BLaER1 (cell line): ENCODE results near the gene ADAM15.
A peak's percentile ranks its signal among the peaks of the same experiment; 100 is the strongest.

Experiments used
- H3K27ac ChIP-seq: shearing (Covaris generic); formaldehyde crosslinking; 2 replicates; pipeline ENCODE4 v1.8.1; 2022
- H3K27me3 ChIP-seq: shearing (Covaris generic); formaldehyde crosslinking; 2 replicates; pipeline ENCODE4 v1.8.1; 2022
- H3K36me3 ChIP-seq: shearing (Covaris generic); formaldehyde crosslinking; 2 replicates; pipeline ENCODE4 v1.8.1; 2022
- H3K4me1 ChIP-seq: shearing (Covaris generic); formaldehyde crosslinking; 2 replicates; pipeline ENCODE4 v1.8.1; 2022
- H3K4me2 ChIP-seq: shearing (Covaris generic); formaldehyde crosslinking; 2 replicates; pipeline ENCODE4 v1.8.1; 2022
- H3K4me3 ChIP-seq: shearing (Covaris generic); formaldehyde crosslinking; 2 replicates; pipeline ENCODE4 v1.8.1; 2022
- H3K9ac ChIP-seq: shearing (Covaris generic); formaldehyde crosslinking; 2 replicates; pipeline ENCODE4 v1.8.1; 2022
- H3K9me3 ChIP-seq: shearing (Covaris generic); formaldehyde crosslinking; 2 replicates; pipeline ENCODE4 v1.8.1; 2022
- H4K20me1 ChIP-seq: shearing (Covaris generic); formaldehyde crosslinking; 2 replicates; pipeline ENCODE4 v1.8.1; 2022
- Cebpa-rat ChIP-seq: shearing (Covaris generic); IDR thresholded peaks from 2 replicates; pipeline ENCODE4 v1.8.1; 2022

Gene ADAM15

DNA sequence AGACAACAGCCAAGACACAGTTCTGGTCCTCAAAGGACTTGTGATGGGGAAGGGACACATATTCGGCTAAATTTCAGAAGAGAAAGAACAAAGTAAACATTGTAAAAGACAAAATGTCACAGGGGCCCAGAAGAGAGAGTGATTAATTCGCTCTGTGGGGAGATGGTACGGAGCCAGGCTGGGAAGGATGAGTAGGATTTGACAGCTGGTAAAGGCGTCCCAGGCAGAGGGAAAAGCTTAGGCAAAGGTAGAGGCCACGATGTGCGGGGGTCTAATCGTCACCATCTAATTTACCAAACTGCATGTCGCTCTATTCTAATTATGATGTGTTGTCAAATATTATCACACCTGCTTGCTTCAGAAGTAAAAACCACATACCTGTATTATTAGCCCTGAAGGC, 59.3 kb downstream of the ADAM15 start:
- H4K20me1 ChIP-seq, result no peaks in the 10 kb centered on the region
- TF ChIP-seq Cebpa-rat, result no peak
- no peaks in the 10 kb centered on the region for H3K9me3 ChIP-seq
- no peak overlapping the region for H3K27ac ChIP-seq
- no peak overlapping the region for H3K4me3 ChIP-seq
- H3K9ac ChIP-seq, result no peak overlapping the region
- H3K4me2 ChIP-seq, result 0 out of 2 replicates have a peak overlapping the region, but pooled peaks have one; percentile 19
- H3K27me3 ChIP-seq, result no peaks in the 10 kb centered on the region
- H3K4me1 ChIP-seq, result peaks cover 60% of the 10 kb centered on the region
- H3K36me3 ChIP-seq, result no peaks in the 10 kb centered on the region

DNA sequence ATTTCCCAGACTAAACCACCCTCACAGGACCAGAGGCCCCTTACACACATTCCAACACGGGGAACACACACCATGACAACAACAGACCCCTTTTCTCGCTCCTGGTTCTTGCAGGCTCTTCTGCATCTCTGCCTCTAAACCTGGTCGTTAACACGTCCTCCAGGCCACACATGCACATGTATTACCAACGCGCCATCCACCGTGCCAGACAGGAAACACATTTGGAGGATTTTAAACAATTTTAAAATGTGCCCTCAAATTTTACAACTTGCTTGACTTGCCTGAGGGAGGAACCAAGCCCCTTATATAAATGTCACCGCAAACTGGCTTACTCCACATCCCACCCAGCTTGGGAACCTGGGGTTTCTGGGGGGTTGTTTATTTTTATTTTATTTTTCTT, 59.7 kb downstream of the ADAM15 start:
- no peaks in the 10 kb centered on the region for H4K20me1 ChIP-seq
- 0 out of 2 replicates have a peak overlapping the region, but pooled peaks have one; percentile 19 for H3K4me2 ChIP-seq
- no peaks in the 10 kb centered on the region for H3K36me3 ChIP-seq
- no peaks in the 10 kb centered on the region for H3K9me3 ChIP-seq
- no peak overlapping the region for H3K4me3 ChIP-seq
- H3K27me3 ChIP-seq, result no peaks in the 10 kb centered on the region
- no peak for TF ChIP-seq Cebpa-rat
- peaks cover 60% of the 10 kb centered on the region for H3K4me1 ChIP-seq
- H3K27ac ChIP-seq, result no peak overlapping the region
- H3K9ac ChIP-seq, result no peak overlapping the region
